Mesenchymal stem cell (in vitro differentiated cells and primary cell): ENCODE measurements around the gene PPP1R3G.
A peak's percentile ranks its signal among the peaks of the same experiment; 100 is the strongest.

ENCODE experiments used
- DNase-seq: peaks from one replicate; pipeline ENCODE4 v3.0.0-alpha.2; 2013
- H2AFZ ChIP-seq: one replicate; pipeline ENCODE4 v1.6.1; 2013; ENCODE audit warnings: low read depth, mild to moderate bottlenecking, control low read depth, inconsistent platforms, low read length, moderate library complexity
- H2AK5ac ChIP-seq: 2 replicates; pipeline ENCODE4 v1.6.1; 2013; ENCODE audit warnings: low read length, moderate library complexity, mild to moderate bottlenecking, inconsistent platforms; ENCODE audit not compliant: severe bottlenecking
- H2BK120ac ChIP-seq: one replicate; pipeline ENCODE4 v1.6.1; 2013; ENCODE audit warnings: low read depth, mild to moderate bottlenecking, inconsistent platforms, low read length, moderate library complexity
- H2BK12ac ChIP-seq, 2 experiments: one replicate each; pipeline ENCODE4 v1.6.1; 2013; ENCODE audit warnings: inconsistent platforms in 2 of 2, low read length in 2 of 2, mild to moderate bottlenecking in 2 of 2, moderate library complexity in 2 of 2, control low read depth in 1 of 2
- H2BK15ac ChIP-seq: one replicate; pipeline ENCODE4 v1.6.1; 2013; ENCODE audit warnings: mild to moderate bottlenecking, low read depth, inconsistent platforms; ENCODE audit not compliant: poor library complexity, severe bottlenecking
- H2BK5ac ChIP-seq: 2 replicates; pipeline ENCODE4 v1.6.1; 2013; ENCODE audit warnings: low read depth, mild to moderate bottlenecking, low read length, control low read depth, inconsistent platforms; ENCODE audit not compliant: poor library complexity, severe bottlenecking
- H3K14ac ChIP-seq, 2 experiments: one replicate each; pipeline ENCODE4 v1.6.1; 2013; ENCODE audit warnings: inconsistent platforms in 2 of 2, low read length in 2 of 2, control low read depth in 1 of 2, mild to moderate bottlenecking in 1 of 2, moderate library complexity in 1 of 2
- H3K18ac ChIP-seq, 2 experiments: one replicate each; pipeline ENCODE4 v1.6.1; 2013; ENCODE audit warnings: inconsistent platforms in 2 of 2, low read length in 2 of 2, control low read depth in 1 of 2, low read depth in 1 of 2, mild to moderate bottlenecking in 1 of 2
- H3K23ac ChIP-seq, 2 experiments: one replicate each; pipeline ENCODE4 v1.6.1; 2013; ENCODE audit warnings: inconsistent platforms in 2 of 2, low read length in 2 of 2, mild to moderate bottlenecking in 2 of 2, moderate library complexity in 2 of 2, control low read depth in 1 of 2
- H3K27ac ChIP-seq: 2 replicates; pipeline ENCODE4 v1.5.1; 2013; ENCODE audit warnings: mild to moderate bottlenecking, moderate library complexity, low read length, control low read depth, inconsistent platforms; ENCODE audit not compliant: poor library complexity, severe bottlenecking
- H3K27me3 ChIP-seq, 2 experiments: 2 replicates each; pipeline versions ENCODE4 v1.6.1 to v1.7.0; 2013; ENCODE audit warnings: low read length in 2 of 2, mild to moderate bottlenecking in 2 of 2, moderate library complexity in 2 of 2, control low read depth in 1 of 2, inconsistent platforms in 1 of 2; ENCODE audit not compliant: control insufficient read depth in 1 of 2, insufficient read depth in 1 of 2
- H3K36me3 ChIP-seq, 2 experiments: 2 replicates each; pipeline versions ENCODE4 v1.6.1 to v1.7.0; 2013; ENCODE audit warnings: low read length in 2 of 2, control low read depth in 1 of 2, inconsistent platforms in 1 of 2, low read depth in 1 of 2, mild to moderate bottlenecking in 1 of 2; ENCODE audit not compliant: insufficient read depth in 2 of 2, control insufficient read depth in 1 of 2
- H3K4ac ChIP-seq, 2 experiments: one replicate each; pipeline ENCODE4 v1.6.1; 2013; ENCODE audit warnings: inconsistent platforms in 2 of 2, low read length in 2 of 2, mild to moderate bottlenecking in 2 of 2, moderate library complexity in 2 of 2, control low read depth in 1 of 2, low read depth in 1 of 2
- H3K4me1 ChIP-seq: 2 replicates; pipeline ENCODE4 v1.6.1; 2013; ENCODE audit warnings: low read depth, low read length, control low read depth; ENCODE audit not compliant: control insufficient read depth, insufficient read depth
- H3K4me2 ChIP-seq: 2 replicates; pipeline ENCODE4 v1.6.1; 2013; ENCODE audit warnings: low read length, mild to moderate bottlenecking, inconsistent platforms; ENCODE audit not compliant: poor library complexity, severe bottlenecking
- H3K4me3 ChIP-seq, 2 experiments: 2 replicates each; pipeline versions ENCODE4 v1.5.1 to v1.7.0; 2013; ENCODE audit warnings: low read length in 2 of 2, mild to moderate bottlenecking in 2 of 2, control low read depth in 1 of 2, low read depth in 1 of 2; ENCODE audit not compliant: insufficient read depth in 1 of 2
- H3K79me1 ChIP-seq: replicated peaks from 2 replicates; pipeline ENCODE4 v1.6.1; 2013; ENCODE audit warnings: mild to moderate bottlenecking, control low read depth, low read length, inconsistent platforms; ENCODE audit not compliant: poor library complexity, severe bottlenecking
- H3K9ac ChIP-seq: 2 replicates; pipeline ENCODE4 v1.7.0; 2013; ENCODE audit warnings: mild to moderate bottlenecking, low read length, moderate library complexity
- H3K9me3 ChIP-seq: 2 replicates; pipeline ENCODE4 v1.7.0; 2013; ENCODE audit warnings: mild to moderate bottlenecking, low read length; ENCODE audit not compliant: control insufficient read depth
- H4K8ac ChIP-seq: one replicate; pipeline ENCODE4 v1.6.1; 2013; ENCODE audit warnings: inconsistent platforms, mild to moderate bottlenecking, low read length, moderate library complexity
- H4K91ac ChIP-seq: one replicate; pipeline ENCODE4 v1.6.1; 2013; ENCODE audit warnings: mild to moderate bottlenecking, low read length, inconsistent platforms
- WGBS: methylation state at CpG from one replicate; pipeline ENCODE4 v1.1.7; 2013; ENCODE audit warnings: mixed read lengths; 5-methylcytosine and 5-hydroxymethylcytosine counted together

PPP1R3G gene

GRCh38 chr6:5087389-5087788, 2.2 kb downstream of the PPP1R3G start:
- Histone ChIP-seq H3K4ac (no peak overlapping the region), H3K18ac (peak overlapping the region in 1 of 2 experiments; percentile 29), H3K4me1 (peaks cover 24% of the 10 kb centered on the region), H2BK120ac (no peak overlapping the region), H2BK15ac (no peak overlapping the region), H2BK5ac (no peak overlapping the region), H2BK12ac (peak overlapping the region in 1 of 2 experiments; percentile 88), H3K27ac (no peak overlapping the region), H3K36me3 (no peaks in the 10 kb centered on the region), H3K79me1 (peaks cover 1% of the 10 kb centered on the region), H3K4me3 (no peak overlapping the region), H3K14ac (peak overlapping the region in 1 of 2 experiments; percentile 49), H3K23ac (peak overlapping the region in 1 of 2 experiments; percentile 64), H4K8ac (no peak overlapping the region), H3K9me3 (no peaks in the 10 kb centered on the region), H3K27me3 (peaks cover 3 to 19% of the 10 kb centered on the region in 2 experiments), H2AK5ac (no peak overlapping the region), H2AFZ (peak overlapping the region; percentile 16), H3K9ac (no peak overlapping the region), H4K91ac (no peak overlapping the region), H3K4me2 (no peak overlapping the region)
- 94% methylated on average over 19 of the region's 19 CpGs for WGBS
- DNase-seq = no peak

- no peak overlapping the region for H4K91ac ChIP-seq
These were observed 3.6 kb downstream of the PPP1R3G start for GRCh38 chr6:5088780-5089179.

GRCh38 chr6:5089481-5090438, 4.6 kb downstream of the PPP1R3G start:
- H2BK15ac ChIP-seq = no peak overlapping the region
- H3K79me1 ChIP-seq = peaks cover 1% of the 10 kb centered on the region
- H3K4me3 ChIP-seq = no peak overlapping the region
- H3K27me3 ChIP-seq = peaks cover 3 to 19% of the 10 kb centered on the region in 2 experiments
- H2BK12ac ChIP-seq = no peak overlapping the region
- no peak overlapping the region for H4K91ac ChIP-seq
- H3K27ac ChIP-seq = no peak overlapping the region
- no peak overlapping the region for H3K4ac ChIP-seq
- no peak overlapping the region for H3K14ac ChIP-seq
- H3K36me3 ChIP-seq = no peaks in the 10 kb centered on the region
- no peak overlapping the region for H3K23ac ChIP-seq
- H3K9me3 ChIP-seq = no peaks in the 10 kb centered on the region
- H2AFZ ChIP-seq = no peak overlapping the region
- 96% methylated on average over 2 of the region's 5 CpGs for WGBS
- H2BK120ac ChIP-seq = no peak overlapping the region
- H3K18ac ChIP-seq = no peak overlapping the region
- H3K9ac ChIP-seq = no peak overlapping the region
- H3K4me1 ChIP-seq = peaks cover 20% of the 10 kb centered on the region
- H2BK5ac ChIP-seq = no peak overlapping the region
- H4K8ac ChIP-seq = no peak overlapping the region
- H2AK5ac ChIP-seq = no peak overlapping the region
- H3K4me2 ChIP-seq = no peak overlapping the region
- DNase-seq = no peak

More at GRCh38 chr6:5088780-5089179, 3.6 kb downstream of the PPP1R3G start:
- H3K9me3 ChIP-seq = no peaks in the 10 kb centered on the region
- H2BK120ac ChIP-seq = no peak overlapping the region
- no peak overlapping the region for H3K18ac ChIP-seq
- H3K36me3 ChIP-seq = no peaks in the 10 kb centered on the region
- H3K27me3 ChIP-seq = peaks cover 3 to 19% of the 10 kb centered on the region in 2 experiments
- H2BK15ac ChIP-seq = no peak overlapping the region
- H3K14ac ChIP-seq = no peak overlapping the region
- H2BK12ac ChIP-seq = no peak overlapping the region
- H3K4me1 ChIP-seq = peaks cover 24% of the 10 kb centered on the region
- no peak overlapping the region for H3K9ac ChIP-seq
- H2AK5ac ChIP-seq = no peak overlapping the region
- H3K4ac ChIP-seq = no peak overlapping the region
- H3K4me3 ChIP-seq = no peak overlapping the region
- peaks cover 1% of the 10 kb centered on the region for H3K79me1 ChIP-seq
- H3K4me2 ChIP-seq = no peak overlapping the region
- H2BK5ac ChIP-seq = no peak overlapping the region
- H2AFZ ChIP-seq = no peak overlapping the region
- WGBS = 89% methylated on average over 3 of the region's 3 CpGs
- H4K8ac ChIP-seq = no peak overlapping the region
- DNase-seq = no peak
- no peak overlapping the region for H3K27ac ChIP-seq
- no peak overlapping the region for H3K23ac ChIP-seq

- 91% methylated on average over 7 of the region's 7 CpGs for WGBS
- H4K91ac ChIP-seq = no peak overlapping the region
- H2BK12ac ChIP-seq = peak overlapping the region in 1 of 2 experiments; percentile 31
- peaks cover 1% of the 10 kb centered on the region for H3K79me1 ChIP-seq
- H3K27me3 ChIP-seq = peaks cover 3 to 19% of the 10 kb centered on the region in 2 experiments
- H4K8ac ChIP-seq = no peak overlapping the region
- H2AK5ac ChIP-seq = no peak overlapping the region
- no peak overlapping the region for H2BK15ac ChIP-seq
- H3K4me3 ChIP-seq = peak overlapping the region in 1 of 2 experiments; percentile 11
- no peak overlapping the region for H3K23ac ChIP-seq
- H3K4ac ChIP-seq = no peak overlapping the region
- H3K9ac ChIP-seq = no peak overlapping the region
- no peak overlapping the region for H3K18ac ChIP-seq
- H3K9me3 ChIP-seq = no peaks in the 10 kb centered on the region
- H2BK5ac ChIP-seq = no peak overlapping the region
- H3K4me1 ChIP-seq = peaks cover 21% of the 10 kb centered on the region
- H3K14ac ChIP-seq = peak overlapping the region in 1 of 2 experiments; percentile 11
- no peak overlapping the region for H3K27ac ChIP-seq
- H3K36me3 ChIP-seq = no peaks in the 10 kb centered on the region
- no peak overlapping the region for H2BK120ac ChIP-seq
- H2AFZ ChIP-seq = no peak overlapping the region
- H3K4me2 ChIP-seq = no peak overlapping the region
- DNase-seq = no peak
These were observed 5.5 kb downstream of the PPP1R3G start for GRCh38 chr6:5090603-5091002.
